Subcutaneous adipose tissue (tissue), 4 donors: ENCODE results near the gene SLC8A1. TPM values are rescaled to one million over a fixed set of nuclear protein-coding genes. Genes with fewer than 3 reads are reported as not detected.

Experiments used
- CTCF ChIP-seq: fragments of 450-650 bp; IDR thresholded peaks from one replicate; pipeline ENCODE4 v1.5.1; 2016; ENCODE audit warnings: low read depth, mild to moderate bottlenecking, control low read depth, antibody characterized with exemption, moderate library complexity
- total RNA-seq, 4 donors: library from RNA; depleted of rRNA; stranded (reverse); fragments of >200 nt; gene quantifications; one replicate each; pipeline ENCODE4 v1.1.0, GENCODE V29; 2016

Gene SLC8A1
- total RNA-seq, 4 donors from 2014 or later = 7.5 to 32.5 (median 12.9) TPM

GRCh38 chr2:40485854-40486253 lies 34.0 kb upstream of the SLC8A1 start:
- no peak for TF ChIP-seq CTCF

GRCh38 chr2:40485318-40485717 lies 33.4 kb upstream of the SLC8A1 start:
- TF ChIP-seq CTCF = no peak

- no peak for TF ChIP-seq CTCF
Measured at GRCh38 chr2:40483549-40484243, 31.8 kb upstream of the SLC8A1 start.

GRCh38 chr2:40480596-40480995 lies 28.7 kb upstream of the SLC8A1 start:
- TF ChIP-seq CTCF = no peak

GRCh38 chr2:40480073-40480472 lies 28.2 kb upstream of the SLC8A1 start:
- TF ChIP-seq CTCF = no peak

GRCh38 chr2:40477361-40477760 lies 25.5 kb upstream of the SLC8A1 start:
- no peak for TF ChIP-seq CTCF

- TF ChIP-seq CTCF = no peak
Measured at GRCh38 chr2:40476436-40476835, 24.5 kb upstream of the SLC8A1 start.
